NCI-H82 treated with DMSO at 0.1 percent for 48 hours (cell line): ENCODE measurements around the gene GLI2.

ENCODE experiments used
- DNase-seq: peaks from one replicate; lab custom pipeline; 2025; ENCODE audit not compliant: unreplicated experiment; lab: John Stamatoyannopoulos, UW

Gene GLI2

DNA sequence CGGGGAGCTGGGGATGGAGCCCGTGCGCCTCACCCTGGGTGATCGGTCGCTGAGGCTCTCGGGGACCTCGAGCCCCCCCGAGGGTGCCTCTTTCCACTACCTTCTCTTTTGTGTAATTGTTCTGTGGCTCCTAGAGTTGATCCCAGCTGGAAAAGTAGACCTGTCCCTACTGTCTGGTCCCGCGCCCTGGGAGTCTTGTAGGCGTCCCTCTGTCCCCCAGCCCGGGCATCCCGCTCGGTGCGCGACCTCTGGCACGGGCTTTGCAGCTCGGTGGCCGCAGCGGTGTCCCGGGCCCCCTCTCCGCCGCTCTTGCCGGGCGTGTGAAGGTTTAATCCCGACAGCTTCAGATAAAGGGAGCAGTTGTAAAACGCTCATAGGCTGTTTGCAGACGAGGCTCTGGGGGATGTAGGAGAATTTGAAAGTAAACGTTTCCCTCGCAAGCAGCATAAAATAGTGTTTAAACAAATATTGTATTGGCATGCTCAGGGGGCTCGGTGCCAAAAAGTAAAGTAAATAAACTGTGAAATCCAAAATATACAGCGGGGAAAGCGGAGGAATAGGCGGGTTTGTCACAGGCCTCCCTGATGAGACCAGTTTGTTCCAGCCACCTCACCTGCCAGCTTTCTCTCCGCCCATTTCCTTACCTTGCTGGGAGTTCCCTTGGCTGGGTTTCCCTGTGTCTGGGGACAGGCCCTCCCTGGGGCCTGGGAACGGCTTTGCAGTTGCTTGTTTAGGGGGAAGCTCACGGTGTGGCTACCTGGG, 1.9 kb downstream of the GLI2 start:
- peak; percentile 42 for DNase-seq

DNA sequence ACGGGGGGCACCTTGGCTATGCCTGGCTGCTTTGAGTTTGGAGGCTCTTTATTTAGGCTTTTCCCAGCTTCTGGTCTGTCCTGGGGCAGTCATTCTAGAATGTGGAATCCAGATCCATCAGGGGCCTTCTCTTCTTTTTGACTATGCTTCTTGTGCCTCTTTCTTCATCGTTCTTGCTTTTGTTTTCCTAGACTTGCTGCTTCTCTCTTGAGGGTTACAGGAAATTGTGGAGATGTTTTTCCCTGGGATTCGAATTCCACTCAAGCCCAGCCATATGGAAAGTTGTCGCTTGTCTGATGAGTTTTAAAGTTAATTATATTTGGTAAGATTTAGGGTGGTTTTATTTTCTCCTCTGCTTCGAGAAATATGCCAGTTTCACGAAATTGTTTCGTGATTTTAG, 2.4 kb downstream of the GLI2 start:
- DNase-seq, result no peak

DNA sequence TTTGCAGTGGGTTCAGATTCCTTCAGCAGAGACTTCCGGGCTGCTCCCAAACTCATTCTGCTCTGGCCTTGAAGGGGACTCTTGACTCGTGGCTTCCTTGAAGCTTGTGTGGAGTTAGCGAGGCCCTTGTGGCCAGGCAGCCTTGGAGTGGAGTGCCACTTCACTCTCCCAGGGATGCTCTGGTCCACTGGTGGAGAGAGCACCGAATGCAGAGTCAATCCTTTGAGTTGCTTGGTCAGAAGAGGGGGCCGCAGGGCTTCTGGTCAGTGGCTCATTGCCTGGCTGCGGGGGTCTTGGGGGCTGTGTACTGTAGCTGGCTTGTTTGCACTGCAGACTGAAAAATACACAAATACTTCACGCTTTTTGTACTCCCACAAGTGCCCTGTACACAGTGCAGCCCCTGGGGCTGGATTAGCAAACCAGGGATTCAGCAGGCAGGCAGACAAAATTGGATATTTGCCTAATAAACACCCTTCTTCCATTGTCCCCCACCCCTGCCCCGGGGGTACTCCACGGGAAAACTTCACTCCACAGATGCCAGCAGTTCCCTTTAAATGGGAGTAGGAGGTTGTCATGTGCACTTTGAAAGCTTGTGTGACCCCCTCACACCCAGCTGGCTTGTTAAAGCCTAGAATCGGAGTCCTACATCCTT, 3.2 kb downstream of the GLI2 start:
- no peak for DNase-seq

DNA sequence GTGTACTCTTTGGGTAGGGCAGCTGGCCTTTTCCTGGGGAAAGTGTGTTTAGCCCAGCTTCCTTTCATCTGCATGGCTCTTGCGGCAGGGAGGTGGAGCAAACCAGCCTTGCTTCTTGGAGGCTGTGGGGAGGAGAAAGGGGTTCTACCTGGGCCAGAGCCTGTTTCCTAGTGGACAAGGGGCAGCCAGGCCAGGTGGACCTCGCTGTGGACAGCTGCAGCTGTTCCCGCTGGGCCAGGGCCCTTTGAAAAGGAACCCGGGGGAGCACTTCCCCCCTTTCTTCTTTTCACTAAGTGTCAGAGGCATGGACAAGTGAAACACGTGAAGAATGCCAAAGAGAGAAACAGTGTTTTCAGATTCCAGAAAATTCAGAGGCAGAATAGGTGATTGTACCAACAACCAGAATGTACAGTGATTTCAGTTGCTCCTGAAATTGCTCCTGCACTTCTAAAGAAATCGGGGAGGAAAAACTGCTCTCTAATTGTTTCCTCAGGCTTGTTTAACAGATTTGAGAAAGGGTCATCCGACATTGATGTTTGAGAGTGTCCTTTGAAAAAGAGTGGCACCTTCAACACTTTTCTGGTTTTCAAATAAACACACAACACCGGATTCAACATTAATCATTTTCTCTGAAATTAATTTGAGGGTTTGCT, 3.9 kb downstream of the GLI2 start:
- DNase-seq, result no peak

DNA sequence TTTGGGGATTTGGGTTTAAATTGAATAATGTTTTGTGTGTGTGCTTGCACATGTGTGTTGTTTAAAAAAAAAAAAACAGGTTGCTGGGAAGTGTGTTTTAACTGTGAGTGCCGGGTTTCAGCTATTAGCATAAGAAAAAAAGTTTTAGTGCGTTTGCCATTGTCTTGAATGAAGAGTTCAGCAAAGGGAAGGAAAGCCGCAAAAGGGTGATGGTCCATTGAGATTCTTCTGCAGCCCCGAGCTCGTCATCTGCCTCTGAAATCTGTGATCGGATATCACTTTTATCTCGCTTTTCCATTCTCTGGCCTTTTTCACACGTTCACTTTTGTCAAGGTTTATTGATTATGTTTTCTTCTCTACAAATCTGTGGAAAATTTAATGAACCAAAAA, 4.7 kb downstream of the GLI2 start:
- DNase-seq, result no peak

DNA sequence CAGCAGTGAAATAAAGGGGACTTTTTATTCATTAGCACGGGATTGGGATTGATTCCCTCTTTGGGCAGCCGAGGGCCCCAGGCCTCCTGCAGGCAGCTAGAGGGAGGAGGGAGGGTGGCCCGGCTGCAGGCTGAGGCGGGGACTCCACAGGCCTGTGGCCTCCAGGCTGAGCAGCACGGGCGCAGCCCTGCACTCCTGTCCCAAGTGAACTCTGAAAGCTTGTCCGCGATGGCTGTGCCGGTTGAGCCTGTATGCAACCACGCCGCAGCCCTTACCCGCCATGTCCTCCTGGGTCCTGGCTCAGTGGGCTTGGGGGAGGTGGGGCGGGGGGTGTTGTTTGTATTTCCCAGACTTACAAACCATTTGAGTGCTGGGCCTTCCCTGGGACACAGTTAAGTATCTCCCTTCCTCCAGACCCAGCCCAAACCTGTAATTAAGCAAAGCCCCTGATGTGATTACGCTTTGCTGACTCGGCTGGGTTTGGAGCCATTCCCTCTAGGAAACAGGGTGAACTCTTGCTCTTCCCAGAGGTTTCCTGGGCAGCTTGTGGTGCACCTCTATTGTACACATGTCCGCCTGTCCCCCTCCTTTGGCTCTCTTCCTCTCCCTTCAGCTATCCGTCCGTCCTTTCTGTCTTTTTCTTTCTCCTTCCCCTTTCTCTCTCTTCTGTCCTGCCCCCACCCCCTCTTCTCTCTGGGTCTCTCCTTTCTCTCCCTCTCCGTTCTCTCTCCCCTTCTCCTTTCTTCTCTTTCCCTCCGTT, 5.3 kb downstream of the GLI2 start:
- peak; percentile 22 for DNase-seq

DNA sequence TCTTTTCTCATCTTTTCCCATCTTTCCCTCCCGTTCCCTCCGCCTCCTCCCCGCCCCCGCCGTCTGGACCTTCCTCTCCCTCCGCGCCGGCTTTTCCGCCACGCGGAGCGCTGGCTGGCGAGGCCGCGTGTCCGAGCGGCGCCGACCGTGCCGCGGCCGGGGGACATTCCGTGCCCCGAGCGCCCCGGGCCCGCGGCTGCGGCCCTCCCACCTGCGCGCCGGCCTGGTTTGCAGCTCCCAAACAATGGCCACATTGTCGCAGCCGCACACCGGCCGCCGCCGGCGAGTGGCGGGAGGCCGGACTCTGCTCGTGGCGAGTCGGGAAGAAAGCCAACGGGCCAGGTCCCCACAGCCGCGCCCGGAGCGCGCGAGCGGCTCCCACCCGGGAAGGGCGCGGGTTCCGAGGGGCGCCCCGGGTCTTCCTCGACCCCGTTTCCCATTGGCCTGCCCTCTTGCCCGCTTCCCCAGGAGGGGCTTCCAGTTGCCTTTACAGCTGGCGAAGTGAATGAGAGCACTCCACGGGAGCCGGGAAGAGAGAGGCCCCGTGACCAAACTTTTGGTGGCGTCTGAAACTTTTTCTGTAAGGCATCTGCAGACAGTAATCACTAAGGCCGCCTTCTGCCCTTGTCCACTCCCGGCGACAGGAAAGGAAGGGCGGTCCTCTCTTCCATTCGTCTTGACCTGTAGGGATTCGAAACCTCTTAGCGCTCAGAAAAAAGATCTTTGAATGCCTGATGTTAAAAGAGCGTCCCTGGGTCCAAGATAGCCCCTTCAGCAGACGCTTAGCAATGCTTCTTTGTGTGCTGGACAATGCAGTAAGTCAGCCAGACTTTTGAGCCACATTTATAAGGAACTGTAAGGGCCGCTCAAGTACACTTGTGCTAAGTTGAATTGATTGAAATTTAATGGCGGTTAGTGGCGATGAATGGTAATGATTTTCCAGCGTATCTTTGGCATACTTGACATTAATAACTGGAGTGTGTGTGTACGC, 6.2 kb downstream of the GLI2 start:
- no peak for DNase-seq

DNA sequence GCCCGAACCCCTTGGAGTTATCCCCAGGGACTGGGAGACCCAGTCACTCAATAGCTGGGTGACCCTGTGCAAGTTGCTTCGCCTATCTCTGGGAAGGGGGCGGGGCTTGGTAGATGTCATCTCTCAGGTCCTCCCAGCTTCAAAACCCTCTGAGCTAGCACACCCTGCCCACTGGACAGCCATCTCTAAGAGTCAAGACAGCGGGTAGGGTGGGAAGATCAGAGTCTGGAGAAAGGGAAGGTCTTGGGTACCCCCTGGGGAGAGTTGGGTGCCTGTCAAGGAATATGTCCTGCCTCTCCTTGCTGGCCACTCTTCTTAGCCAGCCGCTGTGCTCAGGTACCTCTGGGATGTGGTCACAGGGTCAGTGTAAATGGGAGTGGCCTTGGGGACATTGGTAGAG, 8.0 kb downstream of the GLI2 start:
- no peak for DNase-seq

DNA sequence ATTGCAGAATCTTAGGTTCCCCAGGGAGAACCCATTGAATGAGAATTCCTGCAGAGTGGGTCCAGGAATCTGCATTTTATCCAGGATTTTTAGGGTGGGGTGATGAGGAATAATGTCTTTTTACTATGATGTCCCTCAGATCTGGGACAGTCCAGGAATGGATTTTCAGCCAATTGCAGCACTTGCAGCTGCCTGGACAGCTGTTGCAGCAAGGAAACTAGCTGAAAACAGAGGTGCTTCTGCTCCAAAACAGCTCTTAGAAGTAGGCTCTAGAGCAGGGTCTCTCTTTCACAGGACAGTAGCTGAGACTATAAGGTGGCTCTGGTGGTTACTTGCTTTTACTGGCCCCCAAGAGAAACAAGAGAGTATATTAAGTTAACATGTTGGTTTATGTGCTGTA, 9.1 kb downstream of the GLI2 start:
- no peak for DNase-seq

DNA sequence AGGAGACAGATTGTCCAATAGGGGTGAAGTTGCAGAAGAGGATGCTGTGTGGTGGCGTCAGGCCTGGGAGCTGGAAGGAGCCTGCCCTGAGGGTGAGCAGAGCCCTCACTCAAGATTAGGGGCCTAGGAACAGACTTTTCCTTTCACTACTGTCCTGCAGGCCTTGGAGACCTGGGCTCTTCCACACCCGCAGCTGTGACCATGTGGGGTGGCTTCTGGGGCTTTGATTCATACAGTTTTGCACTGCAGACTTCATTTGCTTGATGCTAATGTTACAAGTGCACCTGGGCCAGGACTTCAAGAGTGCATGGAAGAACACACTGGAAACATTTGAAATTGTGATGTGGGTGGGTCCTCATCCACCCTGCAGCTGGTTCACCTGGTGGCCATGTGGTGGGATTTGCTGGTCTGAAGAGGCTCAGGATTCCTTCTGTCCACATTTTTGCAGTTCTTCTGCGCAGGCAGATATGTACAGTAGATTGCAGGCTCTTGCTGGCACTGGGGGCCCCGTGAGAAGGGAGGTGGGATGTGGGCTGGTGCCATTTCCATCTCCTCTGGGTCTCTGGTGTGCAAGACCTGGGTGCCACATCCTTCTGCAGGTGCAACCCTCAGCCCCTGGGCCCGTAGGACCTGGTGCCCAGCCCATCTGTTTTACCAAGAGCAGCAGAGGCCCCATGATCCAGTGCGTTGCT, 9.9 kb downstream of the GLI2 start:
- no peak for DNase-seq

DNA sequence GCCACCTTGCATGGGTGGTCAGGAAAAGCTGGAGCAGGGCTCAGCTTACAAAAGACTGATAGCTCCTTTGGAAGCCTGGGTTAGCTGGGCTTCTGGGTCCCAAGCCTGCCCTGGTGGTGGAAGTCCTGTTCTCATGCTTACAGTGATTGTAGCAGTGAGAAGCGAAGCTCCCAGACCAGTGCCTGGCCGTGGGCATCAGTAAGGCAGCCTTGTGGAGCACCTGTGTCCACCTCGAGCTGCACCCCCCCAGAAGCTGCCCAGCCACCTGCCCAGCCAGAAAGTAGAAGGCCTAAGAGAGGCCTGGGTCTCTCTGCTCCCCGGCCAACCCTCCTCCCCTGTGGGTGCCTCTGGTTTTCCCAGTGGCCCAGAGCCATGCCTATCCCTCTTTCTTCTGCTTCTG, 10.5 kb downstream of the GLI2 start:
- no peak for DNase-seq

DNA sequence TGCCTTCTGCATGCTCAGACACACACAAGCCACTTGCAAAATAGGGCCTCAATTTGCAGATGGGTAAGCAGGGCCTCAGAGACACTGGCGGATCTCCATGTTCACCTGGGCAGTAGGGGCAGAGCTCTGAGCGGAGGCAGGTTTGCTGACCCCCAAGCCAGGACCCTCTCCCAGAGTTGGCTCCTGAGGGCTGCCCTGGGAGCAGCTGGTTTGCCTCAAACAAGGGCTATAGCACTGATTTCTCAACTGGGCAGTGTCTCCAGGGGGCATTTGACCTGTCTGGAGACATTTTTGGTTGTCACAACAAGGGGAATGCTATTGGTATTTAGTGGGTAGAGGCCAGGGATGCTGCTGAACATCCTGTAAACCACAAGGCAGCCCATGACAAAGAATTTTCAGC, 11.6 kb downstream of the GLI2 start:
- DNase-seq, result no peak

DNA sequence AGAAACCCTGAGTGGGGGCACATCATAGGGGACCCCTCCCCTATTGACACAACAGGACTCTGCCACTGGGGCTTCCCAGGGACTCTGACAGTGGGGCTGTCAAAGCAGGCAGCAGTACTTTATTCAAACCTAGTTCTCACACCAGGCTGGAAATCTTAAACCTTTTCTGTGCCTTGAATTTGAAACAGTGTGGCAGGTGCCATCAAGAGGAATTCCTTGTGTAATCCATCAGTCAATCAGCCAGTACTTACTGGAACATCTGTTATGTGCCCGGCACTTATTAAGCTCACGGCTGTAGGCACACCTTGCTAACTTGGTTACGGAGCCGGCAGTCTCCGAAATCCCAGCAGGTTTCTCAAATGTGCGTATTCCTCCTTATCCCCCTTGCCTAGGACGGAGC, 12.0 kb downstream of the GLI2 start:
- DNase-seq, result peak; percentile 8

DNA sequence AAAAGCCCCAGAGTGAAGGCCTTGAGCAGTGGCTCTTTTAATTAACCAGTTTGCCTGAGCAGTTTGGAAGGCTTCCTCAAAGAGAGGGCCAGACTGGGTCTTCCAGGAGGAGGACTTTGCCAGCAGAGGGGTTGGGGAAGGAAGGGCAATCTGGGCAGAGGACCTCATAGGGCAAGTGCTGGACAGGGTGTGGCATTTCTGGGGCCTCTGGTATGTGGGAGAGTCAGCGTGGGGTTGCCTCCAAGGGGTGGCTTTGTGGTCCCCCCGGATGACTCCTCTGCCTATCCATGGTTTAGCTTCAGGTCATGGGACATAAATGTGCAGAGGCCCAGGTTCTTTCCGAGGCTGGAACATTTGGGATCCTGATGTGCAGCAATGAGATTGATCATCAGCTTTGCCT, 12.6 kb downstream of the GLI2 start:
- no peak for DNase-seq

DNA sequence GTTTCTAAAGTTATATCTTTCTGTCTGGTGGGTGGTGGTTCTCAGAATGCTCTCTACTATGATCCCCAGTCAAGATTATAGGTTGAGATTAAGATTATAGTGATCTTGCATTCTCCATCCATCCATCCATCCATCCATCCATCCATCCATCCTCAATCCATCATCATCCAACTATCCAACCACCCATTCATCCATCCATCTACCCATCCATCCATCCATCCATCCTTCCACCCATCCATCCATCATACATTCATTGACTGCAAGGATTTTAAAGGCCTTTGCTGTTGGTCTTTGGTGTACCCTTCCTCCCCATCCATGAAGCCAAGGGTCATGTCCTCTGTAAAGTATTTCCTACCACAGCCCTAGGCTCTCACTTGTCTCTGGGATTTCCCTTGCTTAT, 13.1 kb downstream of the GLI2 start:
- DNase-seq, result no peak

DNA sequence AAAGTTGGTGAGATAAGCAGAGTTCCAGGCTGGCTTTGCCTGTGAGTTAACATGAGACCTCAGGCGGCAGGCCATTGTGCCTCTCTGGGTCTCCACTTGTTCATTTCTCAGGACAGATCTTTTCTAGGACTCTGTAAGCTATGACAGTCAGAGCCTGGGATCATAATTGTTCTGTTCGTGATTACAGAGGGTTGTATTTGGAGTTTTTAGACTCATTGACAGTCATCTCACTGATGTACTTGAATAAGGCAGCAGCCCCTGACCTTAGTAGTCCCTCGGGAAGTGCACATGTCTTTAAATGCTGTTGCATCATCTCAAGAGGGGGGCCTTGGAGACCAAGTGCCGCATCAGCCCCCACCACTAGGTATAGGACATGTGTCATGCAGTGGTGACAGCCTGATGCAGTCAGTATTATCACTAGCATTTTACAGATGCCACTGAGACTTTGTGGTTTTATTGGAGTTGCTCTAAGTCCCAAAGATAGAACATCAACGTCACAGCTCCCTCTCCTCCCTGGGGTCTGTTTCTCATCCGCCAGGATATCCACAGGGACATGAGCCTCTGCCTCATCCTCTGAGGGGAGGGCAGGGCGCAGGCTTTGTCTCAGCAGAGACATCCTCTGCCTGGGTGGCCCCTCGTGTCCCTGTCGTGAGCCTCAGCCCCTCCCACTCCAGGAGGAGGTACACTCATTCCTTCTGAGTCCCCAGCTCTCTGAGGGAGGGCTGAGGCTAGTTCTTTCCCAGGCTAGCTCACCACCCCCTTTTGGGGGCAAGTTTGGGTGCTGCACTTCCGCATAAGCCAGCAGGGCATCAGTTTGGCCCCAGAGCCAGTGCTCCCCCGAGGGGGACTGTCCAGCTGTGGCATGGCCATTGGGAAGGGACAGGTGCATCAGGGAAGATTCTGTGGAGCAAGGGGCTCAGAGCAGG, 14.1 kb downstream of the GLI2 start:
- DNase-seq, result no peak

DNA sequence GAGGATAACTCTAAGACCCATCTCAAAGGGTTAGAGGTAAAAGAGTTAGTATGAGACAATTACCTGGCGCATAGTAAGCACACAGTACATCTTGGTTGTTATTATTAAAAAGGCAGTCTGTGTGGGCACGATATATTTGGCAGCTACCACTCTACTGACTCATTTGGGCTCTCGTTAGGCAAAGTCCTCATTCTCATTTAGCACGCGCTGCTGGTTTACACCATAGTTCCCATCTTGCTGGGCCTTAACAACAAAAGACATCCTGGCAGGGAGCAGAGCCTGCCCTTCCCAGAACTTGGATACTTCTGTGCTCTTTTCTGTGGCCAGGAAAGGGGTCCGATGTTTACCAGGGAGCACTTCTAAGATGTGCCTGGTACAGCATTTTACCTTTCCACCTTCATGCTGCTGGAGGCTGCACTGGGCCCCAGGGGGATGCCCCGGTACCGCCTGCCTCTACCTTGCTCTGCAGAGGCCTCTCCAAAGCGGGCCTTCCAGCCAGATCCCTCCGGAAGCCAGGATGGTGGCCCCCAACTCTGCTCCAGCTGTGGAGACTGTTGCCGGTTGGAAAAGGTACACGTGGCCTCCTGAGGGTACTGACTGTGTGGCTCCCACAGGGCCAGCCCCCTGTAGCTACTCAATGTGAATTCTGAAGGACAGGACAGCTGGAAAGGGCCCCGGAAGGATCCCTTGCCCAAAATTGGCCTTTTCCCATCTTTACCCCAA, 15.0 kb downstream of the GLI2 start:
- DNase-seq, result no peak

DNA sequence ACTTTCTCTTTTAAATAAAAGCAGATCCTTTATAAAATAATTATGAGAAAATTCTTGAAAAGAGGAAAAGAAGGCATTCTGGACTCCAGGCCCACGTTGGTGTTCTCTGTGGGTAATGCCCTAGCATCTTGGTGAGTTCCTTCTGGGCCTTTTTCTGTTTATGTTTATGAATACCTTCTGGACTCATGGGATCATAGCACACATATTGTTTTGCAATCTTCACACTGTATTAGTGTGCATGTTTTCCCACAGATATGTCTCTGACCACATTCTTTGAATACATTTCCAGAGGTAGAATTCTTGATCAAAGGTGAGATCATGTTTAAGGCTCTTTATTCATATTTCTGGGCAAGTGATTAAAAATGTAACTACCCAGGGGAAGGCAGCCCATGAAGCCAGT, 15.9 kb downstream of the GLI2 start:
- no peak for DNase-seq
